Measurements from ENCODE around the gene CTBP1. TPM values are rescaled to one million over a fixed set of nuclear protein-coding genes. Genes with fewer than 3 reads are reported as not detected.
A peak's percentile ranks its signal among the peaks of the same experiment; 100 is the strongest.

CTBP1 gene
- total and polyA plus RNA-seq, 4 donors = 121 to 204 (median 138) TPM

DNA sequence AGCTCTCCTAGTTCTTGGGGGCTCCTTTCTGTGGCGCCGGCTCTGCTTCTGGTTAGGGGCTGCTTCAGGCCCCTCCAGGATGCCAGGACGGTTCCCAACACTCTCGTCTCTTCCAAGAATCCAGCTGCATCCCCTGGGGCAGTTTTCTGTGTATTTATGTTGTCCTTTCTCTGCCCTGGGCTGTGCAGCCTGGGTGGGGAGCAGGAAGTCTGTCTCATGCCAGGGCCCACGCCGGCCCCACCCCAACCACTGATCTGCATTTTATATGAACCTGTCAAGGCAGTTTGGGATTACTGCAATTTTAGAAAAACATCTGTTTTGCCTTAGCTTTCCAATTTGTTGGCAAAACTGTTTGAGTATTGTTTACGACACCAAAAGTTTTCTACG is 14.6 kb downstream of the CTBP1 start:
- peak in 1 of 3 donors; percentile 16 for DNase-seq

DNA sequence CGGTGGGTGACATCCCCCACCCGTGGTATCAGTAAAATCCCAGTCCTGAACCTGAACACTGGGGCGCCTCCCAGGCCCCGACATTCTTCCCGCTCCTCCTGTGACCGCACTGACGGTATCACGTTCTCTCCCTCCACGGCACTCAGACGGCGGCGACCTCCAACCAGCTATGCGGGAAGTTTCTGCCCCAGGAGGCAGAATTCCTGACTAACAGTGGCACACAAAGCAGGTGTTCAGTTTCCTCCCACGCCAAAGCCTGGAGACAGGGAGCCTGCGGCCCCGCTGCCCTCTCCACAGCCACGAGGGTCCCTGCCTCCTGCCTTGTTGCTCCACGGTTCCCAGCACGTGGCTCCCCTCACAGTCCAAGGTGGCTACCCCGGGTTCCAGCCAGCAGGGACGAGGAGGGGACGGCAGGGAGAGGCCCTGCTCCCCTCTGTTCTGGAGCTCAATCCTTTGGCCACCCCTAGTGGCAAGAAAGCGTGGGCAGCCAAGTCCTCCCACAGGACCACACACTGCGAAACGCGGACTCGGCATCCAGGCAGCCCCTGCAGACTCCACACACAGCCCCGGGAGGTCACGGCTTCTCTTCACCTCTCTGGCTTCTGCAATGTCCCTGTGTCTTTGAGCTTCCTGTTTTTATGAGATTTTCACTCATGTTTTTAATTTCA is 15.2 kb downstream of the CTBP1 start:
- ATAC-seq (ENCODE audit: insufficient read depth, low FRiP score) = peak; percentile 15
- Histone ChIP-seq H3K36me3 (ENCODE audit: control insufficient read depth in 4 of 4, insufficient read depth in 4 of 4, low read length in 4 of 4) (peaks cover 4 to 83% (median 32%) of the 10 kb centered on the region in 4 donors), H3K27me3 (ENCODE audit: control insufficient read depth in 3 of 3, insufficient read depth in 3 of 3, low read length in 2 of 3) (no peaks in the 10 kb centered on the region), H3K4me1 (ENCODE audit: control insufficient read depth in 5 of 5, insufficient read depth in 5 of 5, low read length in 5 of 5) (peaks cover 0 to 25% (median 10%) of the 10 kb centered on the region in 5 donors), H3K9me3 (ENCODE audit: control insufficient read depth in 4 of 4, insufficient read depth in 3 of 4, low read length in 3 of 4) (no peaks in the 10 kb centered on the region), H3K27ac (ENCODE audit: low read depth in 1 of 2, low read length in 1 of 2) (peak overlapping the region in 1 of 2 donors; percentile 48), H3K9ac (ENCODE audit: insufficient read depth in 1 of 2, low read length in 2 of 2) (no peak overlapping the region), H3K4me3 (no peak overlapping the region)
- 67 to 82% methylated on average over 29 of the region's 29 CpGs for WGBS, 2 donors
- peak; percentile 58 to 88 (median 61) for DNase-seq
- TF ChIP-seq, protein P1, sequence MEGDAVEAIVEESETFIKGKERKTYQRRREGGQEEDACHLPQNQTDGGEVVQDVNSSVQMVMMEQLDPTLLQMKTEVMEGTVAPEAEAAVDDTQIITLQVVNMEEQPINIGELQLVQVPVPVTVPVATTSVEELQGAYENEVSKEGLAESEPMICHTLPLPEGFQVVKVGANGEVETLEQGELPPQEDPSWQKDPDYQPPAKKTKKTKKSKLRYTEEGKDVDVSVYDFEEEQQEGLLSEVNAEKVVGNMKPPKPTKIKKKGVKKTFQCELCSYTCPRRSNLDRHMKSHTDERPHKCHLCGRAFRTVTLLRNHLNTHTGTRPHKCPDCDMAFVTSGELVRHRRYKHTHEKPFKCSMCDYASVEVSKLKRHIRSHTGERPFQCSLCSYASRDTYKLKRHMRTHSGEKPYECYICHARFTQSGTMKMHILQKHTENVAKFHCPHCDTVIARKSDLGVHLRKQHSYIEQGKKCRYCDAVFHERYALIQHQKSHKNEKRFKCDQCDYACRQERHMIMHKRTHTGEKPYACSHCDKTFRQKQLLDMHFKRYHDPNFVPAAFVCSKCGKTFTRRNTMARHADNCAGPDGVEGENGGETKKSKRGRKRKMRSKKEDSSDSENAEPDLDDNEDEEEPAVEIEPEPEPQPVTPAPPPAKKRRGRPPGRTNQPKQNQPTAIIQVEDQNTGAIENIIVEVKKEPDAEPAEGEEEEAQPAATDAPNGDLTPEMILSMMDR (IDR thresholded peaks at IDR 0.05; ENCODE audit: control extremely low read depth, extremely low read depth) = peak; percentile 23

More for the DNA sequence above, 14.6 kb downstream of the CTBP1 start:
- ATAC-seq (ENCODE audit: insufficient read depth, low FRiP score) = no peak
- H3K9ac ChIP-seq (ENCODE audit: insufficient read depth in 1 of 2, low read length in 2 of 2) = peak overlapping the region in 1 of 2 donors; percentile 13
- no peak overlapping the region for H3K4me3 ChIP-seq
- H3K36me3 ChIP-seq (ENCODE audit: control insufficient read depth in 4 of 4, insufficient read depth in 4 of 4, low read length in 4 of 4) = peaks cover 4 to 82% (median 29%) of the 10 kb centered on the region in 4 donors
- TF ChIP-seq, protein P1 (IDR thresholded peaks at IDR 0.05; ENCODE audit: control extremely low read depth, extremely low read depth) = no peak
- peak overlapping the region in 1 of 2 donors; percentile 48 for H3K27ac ChIP-seq (ENCODE audit: low read depth in 1 of 2, low read length in 1 of 2)
- H3K27me3 ChIP-seq (ENCODE audit: control insufficient read depth in 3 of 3, insufficient read depth in 3 of 3, low read length in 2 of 3) = no peaks in the 10 kb centered on the region
- H3K9me3 ChIP-seq (ENCODE audit: control insufficient read depth in 4 of 4, insufficient read depth in 3 of 4, low read length in 3 of 4) = no peaks in the 10 kb centered on the region
- 62 to 71% methylated on average over 8 of the region's 8 CpGs for WGBS, 2 donors
- peaks cover 0 to 25% (median 10%) of the 10 kb centered on the region in 5 donors for H3K4me1 ChIP-seq (ENCODE audit: control insufficient read depth in 5 of 5, insufficient read depth in 5 of 5, low read length in 5 of 5)

DNA sequence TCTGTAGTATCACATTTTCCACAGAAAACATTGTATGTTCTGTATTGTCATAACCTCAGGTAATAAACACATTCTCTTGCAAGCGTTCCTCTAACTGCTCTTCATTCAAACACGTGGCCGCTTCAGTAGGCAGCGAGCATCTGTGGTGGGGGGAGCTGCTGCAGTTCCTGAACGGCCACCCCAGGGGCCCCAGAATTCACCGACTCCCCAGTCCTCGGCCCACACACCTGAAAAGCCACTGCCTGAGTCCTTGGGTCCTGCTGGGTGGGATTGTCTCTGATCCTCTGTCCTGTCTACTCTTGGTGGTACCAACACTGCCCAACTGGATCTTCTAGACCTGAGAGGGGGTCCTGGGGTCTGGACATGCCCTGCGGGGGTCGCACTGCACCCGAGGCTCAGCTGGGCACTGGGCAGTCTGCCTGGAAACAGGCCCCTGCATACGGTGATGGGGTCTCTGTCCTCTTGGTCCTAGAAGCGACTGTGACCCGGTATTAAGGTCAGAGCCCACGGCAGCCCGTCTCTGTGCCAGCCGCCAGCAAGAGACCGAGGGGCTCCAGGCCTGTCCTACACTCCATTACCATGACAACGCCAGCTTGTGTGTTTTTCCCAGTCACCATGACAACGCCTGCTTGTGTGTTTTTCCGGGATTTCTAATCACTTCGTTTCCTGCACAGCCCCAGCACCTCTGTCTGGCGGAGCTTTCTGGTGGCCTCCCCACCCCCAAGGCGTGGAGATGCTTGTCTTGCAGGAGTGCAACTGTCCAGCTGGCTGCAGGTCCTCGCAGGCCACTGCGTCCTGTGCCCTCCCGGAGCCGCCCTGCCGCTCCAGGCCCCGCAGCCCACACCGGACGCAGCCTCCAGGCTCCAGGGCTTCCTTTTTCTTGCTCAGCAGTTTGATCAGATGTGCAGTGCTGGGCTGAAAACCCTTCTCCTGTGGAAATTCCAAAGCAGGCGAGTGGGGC is 16.0 kb downstream of the CTBP1 start:
- ATAC-seq (ENCODE audit: insufficient read depth, low FRiP score) (peak; percentile 9), DNase-seq (peak; percentile 91 to 96 (median 95))
- peaks cover 0 to 25% (median 10%) of the 10 kb centered on the region in 5 donors for H3K4me1 ChIP-seq (ENCODE audit: control insufficient read depth in 5 of 5, insufficient read depth in 5 of 5, low read length in 5 of 5)
- H3K9me3 ChIP-seq (ENCODE audit: control insufficient read depth in 4 of 4, insufficient read depth in 3 of 4, low read length in 3 of 4) = no peaks in the 10 kb centered on the region
- H3K9ac ChIP-seq (ENCODE audit: insufficient read depth in 1 of 2, low read length in 2 of 2) = no peak overlapping the region
- 73 to 80% methylated on average over 32 of the region's 32 CpGs for WGBS, 2 donors
- peak overlapping the region in 1 of 2 donors; percentile 48 for H3K27ac ChIP-seq (ENCODE audit: low read depth in 1 of 2, low read length in 1 of 2)
- peaks cover 4 to 82% (median 31%) of the 10 kb centered on the region in 4 donors for H3K36me3 ChIP-seq (ENCODE audit: control insufficient read depth in 4 of 4, insufficient read depth in 4 of 4, low read length in 4 of 4)
- no peaks in the 10 kb centered on the region for H3K27me3 ChIP-seq (ENCODE audit: control insufficient read depth in 3 of 3, insufficient read depth in 3 of 3, low read length in 2 of 3)
- H3K4me3 ChIP-seq = no peak overlapping the region
- TF ChIP-seq, protein P1 (IDR thresholded peaks at IDR 0.05; ENCODE audit: control extremely low read depth, extremely low read depth) = no peak
